Left lung (tissue), 10 donors: ENCODE results near the gene ERCC1. TPM values are rescaled to one million over a fixed set of nuclear protein-coding genes. Genes with fewer than 3 reads are reported as not detected.
A peak's percentile ranks its signal among the peaks of the same experiment; 100 is the strongest.

ENCODE experiments used
- ATAC-seq: fragments of 200-7000 bp; cut with Tn5 transposase; one replicate; pipeline ENCODE4 v1.9.1; 2020; ENCODE audit warnings: moderate library complexity
- DNase-seq, 4 donors: peaks; one replicate each; pipeline ENCODE4 v3.0.0-alpha.2; 2013 to 2020
- H3K27ac ChIP-seq, 2 donors: fragments of 200-600 bp; sonication (generic) in 1 of 2; one replicate each; pipeline versions ENCODE4 v1.5.0 to v1.8.0; 2020 to 2021
- H3K27me3 ChIP-seq, 2 donors: fragments of 200-600 bp; sonication (generic) in 1 of 2; one replicate each; pipeline versions ENCODE4 v1.5.0 to v1.8.0; 2020 to 2021
- H3K36me3 ChIP-seq, 2 donors: fragments of 200-600 bp; sonication (generic) in 1 of 2; one replicate each; pipeline versions ENCODE4 v1.5.0 to v1.8.0; 2020 to 2021
- H3K4me1 ChIP-seq, 2 donors: fragments of 200-600 bp; one replicate each; pipeline ENCODE4 v1.8.0; 2021
- H3K4me3 ChIP-seq, 2 donors: fragments of 200-600 bp; sonication (generic) in 1 of 2; one replicate each; pipeline versions ENCODE4 v1.5.0 to v1.8.0; 2020 to 2021; ENCODE audit warnings: mild to moderate bottlenecking in 1 of 2
- H3K9me3 ChIP-seq, 2 donors: fragments of 200-600 bp; sonication (generic) in 1 of 2; one replicate each; pipeline versions ENCODE4 v1.5.0 to v1.8.0; 2020 to 2021
- intact Hi-C, 2 donors: fragments of 100-400 bp; cut with DNase I; formaldehyde crosslinking; loops; one replicate each; pipeline versions ENCODE4 v1.11.2 to v1.14.2; 2022
- polyA plus RNA-seq, 6 donors: library from polyadenylated mRNA; unstranded; fragments of 120-200 nt; gene quantifications; one replicate each; pipeline ENCODE4 v1.2.1, GENCODE V29; 2013; ENCODE audit not compliant: insufficient read length in 6 of 6
- total RNA-seq, 2 donors: library from RNA; stranded (reverse); fragmentation: NEBNext Ultra II Directional; extraction: Animal tissue kit (Norgen Biotek cat#: 25700); gene quantifications; one replicate each; pipeline ENCODE4 v1.2.1, GENCODE V29; 2021
- TF ChIP-seq, protein P1 (sequence below), 2 donors: fragments of 200-600 bp; sonication (generic) in 1 of 2; IDR thresholded peaks; one replicate each; pipeline versions ENCODE4 v1.5.0 to v1.8.0; 2021; ENCODE audit warnings: antibody characterized with exemption in 2 of 2
- donor health status: DM: no; HTN: yes; CAD: no.
- donor health status: DM: no; HTN: no; CAD: no.

The ERCC1 gene
- total and polyA plus RNA-seq, 8 donors = 56.1 to 108 (median 85.1) TPM

DNA sequence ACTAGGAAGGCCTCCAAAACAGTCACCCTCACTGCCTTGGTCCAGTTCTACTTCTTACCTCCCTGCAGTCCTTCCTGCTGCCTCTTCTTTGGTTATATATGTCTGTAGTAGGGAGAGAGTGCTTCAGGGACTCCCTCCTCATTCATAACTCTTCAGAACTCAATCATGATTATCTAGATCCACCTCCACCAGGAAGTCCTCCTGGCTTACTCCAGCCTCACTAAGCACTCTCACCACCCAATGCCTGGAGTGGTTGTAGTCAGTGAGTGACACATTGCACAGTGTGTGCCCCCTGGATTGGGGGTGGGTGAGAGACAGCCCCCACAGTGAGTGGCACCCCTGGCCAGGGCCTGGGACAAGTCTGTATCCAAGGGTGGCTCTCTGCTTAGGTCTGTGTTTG lies 34.1 kb upstream of the ERCC1 start:
- H3K9me3 ChIP-seq = no peaks in the 10 kb centered on the region
- no peaks in the 10 kb centered on the region for H3K27me3 ChIP-seq
- no peak overlapping the region for H3K4me3 ChIP-seq
- H3K36me3 ChIP-seq = no peaks in the 10 kb centered on the region
- H3K4me1 ChIP-seq = peaks cover 15 to 34% of the 10 kb centered on the region in 2 donors
- TF ChIP-seq, protein P1, sequence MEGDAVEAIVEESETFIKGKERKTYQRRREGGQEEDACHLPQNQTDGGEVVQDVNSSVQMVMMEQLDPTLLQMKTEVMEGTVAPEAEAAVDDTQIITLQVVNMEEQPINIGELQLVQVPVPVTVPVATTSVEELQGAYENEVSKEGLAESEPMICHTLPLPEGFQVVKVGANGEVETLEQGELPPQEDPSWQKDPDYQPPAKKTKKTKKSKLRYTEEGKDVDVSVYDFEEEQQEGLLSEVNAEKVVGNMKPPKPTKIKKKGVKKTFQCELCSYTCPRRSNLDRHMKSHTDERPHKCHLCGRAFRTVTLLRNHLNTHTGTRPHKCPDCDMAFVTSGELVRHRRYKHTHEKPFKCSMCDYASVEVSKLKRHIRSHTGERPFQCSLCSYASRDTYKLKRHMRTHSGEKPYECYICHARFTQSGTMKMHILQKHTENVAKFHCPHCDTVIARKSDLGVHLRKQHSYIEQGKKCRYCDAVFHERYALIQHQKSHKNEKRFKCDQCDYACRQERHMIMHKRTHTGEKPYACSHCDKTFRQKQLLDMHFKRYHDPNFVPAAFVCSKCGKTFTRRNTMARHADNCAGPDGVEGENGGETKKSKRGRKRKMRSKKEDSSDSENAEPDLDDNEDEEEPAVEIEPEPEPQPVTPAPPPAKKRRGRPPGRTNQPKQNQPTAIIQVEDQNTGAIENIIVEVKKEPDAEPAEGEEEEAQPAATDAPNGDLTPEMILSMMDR (IDR thresholded peaks at IDR 0.05) = no peak
- intact Hi-C loops = no loop called here
- no peak for ATAC-seq
- no peak for DNase-seq
- no peak overlapping the region for H3K27ac ChIP-seq

DNA sequence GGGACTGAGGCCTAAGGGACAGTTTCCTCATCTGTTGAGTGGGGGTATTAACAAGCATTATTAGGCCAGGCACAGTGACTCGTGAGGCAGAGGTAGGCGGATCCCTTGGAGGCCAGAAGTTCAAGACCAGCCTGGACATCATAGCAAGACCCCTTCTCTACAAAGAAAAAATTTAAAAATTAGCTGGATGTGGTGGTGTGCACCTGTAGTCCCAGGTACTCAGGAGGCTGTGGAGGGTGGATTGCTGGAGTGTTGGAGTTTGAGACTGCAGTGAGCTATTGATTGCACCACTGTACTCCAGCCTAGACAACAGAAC lies 32.7 kb upstream of the ERCC1 start:
- Histone ChIP-seq H3K27ac (peak overlapping the region; percentile 84 to 89), H3K4me3 (no peak overlapping the region), H3K4me1 (peaks cover 19 to 39% of the 10 kb centered on the region in 2 donors), H3K27me3 (no peaks in the 10 kb centered on the region), H3K36me3 (no peaks in the 10 kb centered on the region), H3K9me3 (no peaks in the 10 kb centered on the region)
- TF ChIP-seq, protein P1 (IDR thresholded peaks at IDR 0.05) = no peak
- ATAC-seq (no peak), DNase-seq (no peak)
- intact Hi-C loops = no loop called here

DNA sequence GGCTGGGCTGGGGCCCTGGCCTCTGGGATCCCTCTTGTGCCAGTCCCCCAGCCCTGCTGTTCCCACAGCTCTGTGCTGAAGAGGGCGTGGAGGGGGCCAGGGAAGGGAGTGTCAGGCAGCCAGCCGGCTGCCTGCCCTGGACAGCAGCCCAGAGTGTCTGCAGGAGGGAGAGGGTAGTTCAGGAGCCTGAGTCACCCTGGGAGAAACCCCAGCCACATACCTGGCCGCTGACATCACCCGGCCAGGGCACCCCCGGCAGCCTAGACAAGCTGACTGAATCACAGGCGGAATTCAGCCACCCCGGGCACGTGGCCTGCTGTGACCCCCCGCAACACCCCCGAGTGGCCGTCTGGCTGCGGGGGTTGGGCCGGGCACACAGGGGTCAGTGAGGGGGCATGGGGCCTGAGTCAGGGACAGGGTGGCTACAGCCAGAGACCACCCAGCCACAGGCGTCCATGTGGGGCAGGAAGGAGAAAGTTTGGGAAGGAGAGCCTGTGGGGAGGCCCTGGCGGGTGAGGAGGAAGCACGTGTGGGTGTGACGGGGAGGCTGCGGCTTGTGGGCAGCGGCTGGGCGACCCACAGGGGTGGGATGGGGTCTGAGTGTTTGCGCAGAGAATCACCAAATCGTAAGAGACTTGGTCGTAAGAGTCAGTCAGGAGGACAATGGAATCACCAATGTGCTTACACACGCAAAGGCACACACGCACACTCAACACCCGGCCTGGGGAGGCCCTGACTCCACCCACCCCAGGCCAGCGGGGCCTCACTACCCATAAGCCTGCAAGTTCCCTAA lies 32.2 kb upstream of the ERCC1 start:
- H3K4me3 ChIP-seq = no peak overlapping the region
- intact Hi-C loops = no loop called here
- DNase-seq (peak; percentile 78 to 96 (median 96)), ATAC-seq (peak; percentile 85)
- H3K4me1 ChIP-seq = peaks cover 24 to 41% of the 10 kb centered on the region in 2 donors
- no peaks in the 10 kb centered on the region for H3K27me3 ChIP-seq
- H3K27ac ChIP-seq = peak overlapping the region; percentile 84 to 89
- TF ChIP-seq, protein P1 (IDR thresholded peaks at IDR 0.05) = no peak
- H3K9me3 ChIP-seq = no peaks in the 10 kb centered on the region
- H3K36me3 ChIP-seq = no peaks in the 10 kb centered on the region

DNA sequence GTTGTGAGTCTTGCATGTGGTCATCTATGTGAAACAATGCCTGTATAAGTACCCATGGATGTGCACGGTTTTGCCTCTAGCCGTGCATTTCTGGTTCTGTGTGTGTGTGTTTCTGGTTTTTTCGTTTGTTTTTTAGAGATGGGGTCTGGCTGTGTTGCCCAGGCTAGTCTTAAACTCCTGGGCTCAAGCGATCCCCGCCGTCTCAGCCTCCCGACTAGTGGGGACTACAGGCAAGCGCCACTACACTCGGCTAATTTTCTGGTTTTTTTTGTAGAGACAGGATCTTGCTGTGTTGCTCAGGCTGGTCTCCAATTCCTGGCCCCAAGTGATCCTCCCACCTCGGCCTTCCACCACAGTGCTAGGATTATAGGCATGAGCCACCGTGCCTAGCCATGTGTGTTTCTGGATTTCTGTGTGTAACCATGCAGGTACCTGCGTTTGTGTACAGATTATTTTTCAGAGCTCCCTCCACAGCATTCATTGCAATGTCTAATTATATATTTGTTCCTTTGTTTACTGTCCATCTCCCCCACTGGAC lies 28.2 kb upstream of the ERCC1 start:
- no peaks in the 10 kb centered on the region for H3K9me3 ChIP-seq
- no peak overlapping the region for H3K4me3 ChIP-seq
- peak overlapping the region; percentile 86 to 92 for H3K27ac ChIP-seq
- no peaks in the 10 kb centered on the region for H3K27me3 ChIP-seq
- TF ChIP-seq, protein P1 (IDR thresholded peaks at IDR 0.05) = no peak
- intact Hi-C loops = no loop called here
- DNase-seq (no peak), ATAC-seq (no peak)
- peaks cover 32 to 55% of the 10 kb centered on the region in 2 donors for H3K4me1 ChIP-seq
- H3K36me3 ChIP-seq = no peaks in the 10 kb centered on the region

DNA sequence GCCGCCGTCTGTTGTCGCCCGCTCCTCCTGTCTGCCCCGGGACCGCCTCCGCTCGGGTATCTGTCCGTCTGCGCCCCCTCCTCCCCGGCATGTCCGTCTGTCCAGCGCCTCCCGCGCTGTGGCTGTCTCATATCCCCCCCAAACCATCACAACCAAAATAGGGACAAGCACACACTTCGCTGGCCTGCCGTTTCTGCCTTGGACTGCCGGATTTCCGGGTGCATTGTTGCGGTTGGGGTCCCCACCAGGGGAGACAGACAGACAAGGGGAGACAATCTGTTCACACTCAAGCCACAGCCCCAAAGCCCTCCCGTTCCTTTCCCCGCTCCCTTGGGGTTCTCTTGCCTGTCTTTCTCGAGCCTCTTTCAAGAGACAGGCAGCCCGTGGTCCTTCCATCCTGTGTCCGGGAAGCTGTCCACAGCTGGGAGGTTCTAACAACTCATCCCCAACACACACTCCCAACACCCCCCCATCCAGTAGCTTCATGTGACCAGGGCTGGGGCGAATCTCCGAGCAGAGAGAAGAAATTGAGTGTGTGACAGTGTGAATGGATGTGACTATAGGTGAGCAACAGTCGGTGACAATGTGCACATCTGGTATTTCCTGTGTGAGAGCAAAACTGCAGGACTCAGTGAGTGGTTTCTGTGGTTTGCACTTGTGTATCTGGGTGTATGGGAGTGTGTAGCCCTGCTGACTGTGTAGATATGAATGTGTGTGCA lies 27.6 kb upstream of the ERCC1 start:
- H3K27me3 ChIP-seq = no peaks in the 10 kb centered on the region
- peak overlapping the region; percentile 39 to 48 for H3K4me3 ChIP-seq
- TF ChIP-seq, protein P1 (IDR thresholded peaks at IDR 0.05) = no peak
- H3K9me3 ChIP-seq = no peaks in the 10 kb centered on the region
- peak in 2 of 4 donors; percentile 65 to 68 for DNase-seq
- no peaks in the 10 kb centered on the region for H3K36me3 ChIP-seq
- peaks cover 29 to 48% of the 10 kb centered on the region in 2 donors for H3K4me1 ChIP-seq
- intact Hi-C loops = no loop called here
- peak; percentile 4 for ATAC-seq
- peak overlapping the region; percentile 86 to 92 for H3K27ac ChIP-seq
